Prostate gland (tissue), 2 donors: ENCODE measurements around the gene NCOR1. TPM values are rescaled to one million over a fixed set of nuclear protein-coding genes. Genes with fewer than 3 reads are reported as not detected.

Source experiments
- DNase-seq: peaks from one replicate; pipeline ENCODE4 v3.0.0-alpha.2; 2019; ENCODE audit warnings: low spot score
- H3K27ac ChIP-seq, 2 donors: fragments of 200-600 bp; sonication (generic); 2 replicates each; pipeline ENCODE4 v1.5.1; 2017 to 2019
- H3K27me3 ChIP-seq: fragments of 200-600 bp; sonication (generic); replicated peaks from 2 replicates; pipeline ENCODE4 v1.5.1; 2019; ENCODE audit not compliant: insufficient read depth
- H3K36me3 ChIP-seq, 2 donors: fragments of 200-600 bp; sonication (generic); 1 replicate in 1 of 2; 2 replicates in 1 of 2; pipeline versions ENCODE4 v1.5.1 to v1.8.1; 2017 to 2019
- H3K4me1 ChIP-seq: fragments of 200-600 bp; sonication (generic); replicated peaks from 2 replicates; pipeline ENCODE4 v1.5.1; 2019
- H3K4me3 ChIP-seq, 2 donors: fragments of 200-600 bp; sonication (generic); 2 replicates each; pipeline ENCODE4 v1.5.1; 2017 to 2019
- H3K9me3 ChIP-seq: fragments of 200-600 bp; sonication (generic); 2 replicates; pipeline ENCODE4 v1.5.1; 2017
- CTCF ChIP-seq, 4 experiments: fragments of 200-600 bp in 2 of 4; fragments of 450-650 bp in 2 of 4; sonication (generic) in 2 of 4; IDR thresholded peaks; 1 replicate in 3 of 4; 2 replicates in 1 of 4; pipeline ENCODE4 v1.5.1; 2016 to 2019; ENCODE audit warnings: antibody characterized with exemption in 4 of 4, mild to moderate bottlenecking in 2 of 4, moderate library complexity in 2 of 4
- POLR2A ChIP-seq: fragments of 450-650 bp; IDR thresholded peaks from one replicate; pipeline ENCODE4 v1.6.1; 2016; ENCODE audit warnings: antibody characterized with exemption, mild to moderate bottlenecking
- POLR2AphosphoS5 ChIP-seq: sonication (generic); formaldehyde crosslinking; IDR thresholded peaks from one replicate; pipeline ENCODE4 v1.6.1; 2017; ENCODE audit warnings: antibody characterized with exemption
- WGBS: methylation state at CpG from one replicate; pipeline ENCODE4 v1.1.5; 2018; 5-methylcytosine and 5-hydroxymethylcytosine counted together
- intact Hi-C: fragments of 100-400 bp; cut with DNase I; formaldehyde crosslinking; loops from one replicate; pipeline ENCODE4 v1.14.2; 2022
- total RNA-seq, 2 donors: library from RNA; depleted of rRNA; stranded (reverse); fragments of >200 nt; gene quantifications; one replicate each; pipeline ENCODE4 v1.1.0, GENCODE V29; 2016

NCOR1 gene
- total RNA-seq, 2 donors from 2014 or later: 123 to 209 TPM

- WGBS: 14% methylated on average over 4 of the region's 4 CpGs
- no peaks in the 10 kb centered on the region for H3K9me3 ChIP-seq
- H3K4me1 ChIP-seq: peaks cover 4% of the 10 kb centered on the region
- no peaks in the 10 kb centered on the region for H3K36me3 ChIP-seq
- H3K4me3 ChIP-seq: no peak overlapping the region
- DNase-seq: peak; percentile 23
- TF ChIP-seq POLR2A: no peak
- peak; percentile 20 for TF ChIP-seq POLR2AphosphoS5
- no peak for TF ChIP-seq CTCF (IDR thresholded peaks at IDR 0.05)
- H3K27ac ChIP-seq: peak overlapping the region; percentile 37 to 57
- intact Hi-C loops: no loop called here
- no peaks in the 10 kb centered on the region for H3K27me3 ChIP-seq
Observed at GRCh38 chr17:16255481-16255921, 40.2 kb upstream of the NCOR1 start.

GRCh38 chr17:16254773-16255400, 39.6 kb upstream of the NCOR1 start:
- Histone ChIP-seq H3K27me3 (no peaks in the 10 kb centered on the region), H3K9me3 (no peaks in the 10 kb centered on the region), H3K4me3 (no peak overlapping the region), H3K4me1 (peaks cover 4% of the 10 kb centered on the region), H3K36me3 (no peaks in the 10 kb centered on the region), H3K27ac (peak overlapping the region; percentile 37 to 57)
- WGBS: 68% methylated on average over 9 of the region's 9 CpGs
- TF ChIP-seq POLR2A: no peak
- TF ChIP-seq CTCF (IDR thresholded peaks at IDR 0.05): no peak
- TF ChIP-seq POLR2AphosphoS5: no peak
- intact Hi-C loops: no loop called here
- no peak for DNase-seq

GRCh38 chr17:16251556-16251955, 36.2 kb upstream of the NCOR1 start:
- no peaks in the 10 kb centered on the region for H3K9me3 ChIP-seq
- H3K36me3 ChIP-seq: no peaks in the 10 kb centered on the region
- H3K4me3 ChIP-seq: no peak overlapping the region
- no peak overlapping the region for H3K27ac ChIP-seq
- H3K4me1 ChIP-seq: peaks cover 4% of the 10 kb centered on the region
- intact Hi-C loops: no loop called here
- no peak for TF ChIP-seq POLR2A
- no peak for TF ChIP-seq CTCF (IDR thresholded peaks at IDR 0.05)
- no peak for TF ChIP-seq POLR2AphosphoS5
- no peaks in the 10 kb centered on the region for H3K27me3 ChIP-seq
- WGBS: 95% methylated on average over 1 of the region's 1 CpG
- DNase-seq: no peak

- Histone ChIP-seq H3K4me1 (peaks cover 3% of the 10 kb centered on the region), H3K36me3 (no peaks in the 10 kb centered on the region), H3K4me3 (no peak overlapping the region), H3K27ac (no peak overlapping the region), H3K9me3 (no peaks in the 10 kb centered on the region), H3K27me3 (no peaks in the 10 kb centered on the region)
- intact Hi-C loops: no loop called here
- 96% methylated on average over 6 of the region's 6 CpGs for WGBS
- no peak for TF ChIP-seq CTCF (IDR thresholded peaks at IDR 0.05)
- no peak for TF ChIP-seq POLR2A
- no peak for TF ChIP-seq POLR2AphosphoS5
- no peak for DNase-seq
Observed at GRCh38 chr17:16251043-16251442, 35.7 kb upstream of the NCOR1 start.

- intact Hi-C loops: no loop called here
- 41% methylated on average over 1 of the region's 1 CpG for WGBS
Observed at GRCh38 chr17:16250635-16251034, 35.3 kb upstream of the NCOR1 start.

More at GRCh38 chr17:16250635-16251034, 35.3 kb upstream of the NCOR1 start:
- Histone ChIP-seq H3K4me3 (no peak overlapping the region), H3K27ac (no peak overlapping the region), H3K27me3 (no peaks in the 10 kb centered on the region), H3K4me1 (no peaks in the 10 kb centered on the region), H3K9me3 (no peaks in the 10 kb centered on the region), H3K36me3 (no peaks in the 10 kb centered on the region)
- DNase-seq: no peak
- TF ChIP-seq CTCF (IDR thresholded peaks at IDR 0.05): no peak
- no peak for TF ChIP-seq POLR2A
- TF ChIP-seq POLR2AphosphoS5: no peak
